ENCODE data around the gene ECT2.

GRCh38 chr3:172739462-172739861 lies 11.1 kb upstream of the ECT2 start:
- TF ChIP-seq CTCF (IDR thresholded peaks at IDR 0.05) (no peak), TAF1 (IDR thresholded peaks at IDR 0.05; ENCODE audit: borderline replicate concordance, low read depth, low read length) (no peak), SIN3A (IDR thresholded peaks at IDR 0.05; ENCODE audit: borderline replicate concordance, low read depth, low read length) (no peak), REST (IDR thresholded peaks at IDR 0.05; ENCODE audit: low read depth, low read length) (no peak), EP300 (IDR thresholded peaks at IDR 0.05; ENCODE audit: borderline replicate concordance in 1 of 2, low read depth in 1 of 2, low read length in 1 of 2) (no peak), CHD2 (IDR thresholded peaks at IDR 0.05; ENCODE audit: low read length, partially characterized antibody) (no peak), RXRA (IDR thresholded peaks at IDR 0.05; ENCODE audit: borderline replicate concordance, low read depth) (no peak), YY1 (IDR thresholded peaks at IDR 0.05; ENCODE audit: low read depth) (no peak), RAD21 (IDR thresholded peaks at IDR 0.05; ENCODE audit: low read length) (no peak), POLR2AphosphoS5 (IDR thresholded peaks at IDR 0.05; ENCODE audit: low read depth, low read length) (no peak), JUND (IDR thresholded peaks at IDR 0.05) (no peak), FOSL2 (IDR thresholded peaks at IDR 0.05; ENCODE audit: borderline replicate concordance, low read depth) (no peak)
- TF ChIP-seq, protein P1, sequence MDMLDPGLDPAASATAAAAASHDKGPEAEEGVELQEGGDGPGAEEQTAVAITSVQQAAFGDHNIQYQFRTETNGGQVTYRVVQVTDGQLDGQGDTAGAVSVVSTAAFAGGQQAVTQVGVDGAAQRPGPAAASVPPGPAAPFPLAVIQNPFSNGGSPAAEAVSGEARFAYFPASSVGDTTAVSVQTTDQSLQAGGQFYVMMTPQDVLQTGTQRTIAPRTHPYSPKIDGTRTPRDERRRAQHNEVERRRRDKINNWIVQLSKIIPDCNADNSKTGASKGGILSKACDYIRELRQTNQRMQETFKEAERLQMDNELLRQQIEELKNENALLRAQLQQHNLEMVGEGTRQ (IDR thresholded peaks at IDR 0.05; ENCODE audit: borderline replicate concordance, low read depth, low read length) = no peak
- TF ChIP-seq, protein P2, sequence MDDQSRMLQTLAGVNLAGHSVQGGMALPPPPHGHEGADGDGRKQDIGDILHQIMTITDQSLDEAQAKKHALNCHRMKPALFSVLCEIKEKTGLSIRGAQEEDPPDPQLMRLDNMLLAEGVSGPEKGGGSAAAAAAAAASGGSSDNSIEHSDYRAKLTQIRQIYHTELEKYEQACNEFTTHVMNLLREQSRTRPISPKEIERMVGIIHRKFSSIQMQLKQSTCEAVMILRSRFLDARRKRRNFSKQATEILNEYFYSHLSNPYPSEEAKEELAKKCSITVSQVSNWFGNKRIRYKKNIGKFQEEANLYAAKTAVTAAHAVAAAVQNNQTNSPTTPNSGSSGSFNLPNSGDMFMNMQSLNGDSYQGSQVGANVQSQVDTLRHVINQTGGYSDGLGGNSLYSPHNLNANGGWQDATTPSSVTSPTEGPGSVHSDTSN (IDR thresholded peaks at IDR 0.05) = no peak
